Esophagus muscularis mucosa (tissue), 4 donors: ENCODE data around the gene BFSP2. TPM values are rescaled to one million over a fixed set of nuclear protein-coding genes. Genes with fewer than 3 reads are reported as not detected.

ENCODE experiments used
- DNase-seq: peaks from one replicate; pipeline ENCODE4 v3.0.0-alpha.2; 2017; ENCODE audit errors: extremely low spot score
- H3K27ac ChIP-seq, 4 donors: fragments of 200-600 bp; sonication (generic); replicated peaks in 1 of 4; 1 replicate in 3 of 4; 2 replicates in 1 of 4; pipeline ENCODE4 v1.5.1; 2016 to 2019; ENCODE audit warnings: mild to moderate bottlenecking in 1 of 4
- H3K27me3 ChIP-seq, 4 donors: fragments of 200-600 bp; sonication (generic); one replicate each; pipeline versions ENCODE4 v1.5.1 to v1.6.0; 2016 to 2019
- H3K36me3 ChIP-seq, 4 donors: fragments of 200-600 bp; sonication (generic); one replicate each; pipeline ENCODE4 v1.5.1; 2016 to 2019
- H3K4me1 ChIP-seq, 4 donors: fragments of 200-600 bp; sonication (generic); one replicate each; pipeline ENCODE4 v1.5.1; 2016 to 2019
- H3K4me3 ChIP-seq, 4 donors: fragments of 200-600 bp; sonication (generic); 1 replicate in 2 of 4; 2 replicates in 2 of 4; pipeline ENCODE4 v1.5.1; 2016 to 2019; ENCODE audit warnings: mild to moderate bottlenecking in 4 of 4, moderate library complexity in 1 of 4
- H3K9me3 ChIP-seq, 4 donors: fragments of 200-600 bp; sonication (generic); 1 replicate in 3 of 4; 2 replicates in 1 of 4; pipeline ENCODE4 v1.5.1; 2016 to 2019
- CTCF ChIP-seq, 3 experiments: fragments of 200-600 bp in 2 of 3; fragments of 450-650 bp in 1 of 3; sonication (generic) in 2 of 3; IDR thresholded peaks; one replicate each; pipeline ENCODE4 v1.5.1; 2017 to 2019; ENCODE audit warnings: antibody characterized with exemption in 3 of 3, mild to moderate bottlenecking in 2 of 3, moderate library complexity in 1 of 3
- EP300 ChIP-seq: sonication (generic); formaldehyde crosslinking; IDR thresholded peaks from one replicate; pipeline ENCODE4 v1.6.1; 2017; ENCODE audit warnings: antibody characterized with exemption
- POLR2A ChIP-seq: fragments of 450-650 bp; IDR thresholded peaks from one replicate; pipeline ENCODE4 v1.6.1; 2017; ENCODE audit warnings: antibody characterized with exemption, moderate library complexity, mild to moderate bottlenecking, low read depth
- POLR2AphosphoS5 ChIP-seq, 2 donors: sonication (generic); formaldehyde crosslinking; IDR thresholded peaks; one replicate each; pipeline ENCODE4 v1.6.1; 2017; ENCODE audit warnings: antibody characterized with exemption in 2 of 2
- WGBS: methylation state at CpG from one replicate; pipeline ENCODE4 v1.1.5; 2018; 5-methylcytosine and 5-hydroxymethylcytosine counted together
- intact Hi-C: fragments of 100-400 bp; cut with DNase I; formaldehyde crosslinking; loops from one replicate; pipeline ENCODE4 v1.15.1; 2023
- total RNA-seq, 4 donors: library from RNA; depleted of rRNA; stranded (reverse); fragments of >200 nt; gene quantifications; one replicate each; pipeline versions ENCODE4 v1.1.0 to v1.2.1, GENCODE V29; 2016

BFSP2 gene
- total RNA-seq, 4 donors from 2014 or later = not detected

GRCh38 chr3:133412183-133413132 lies 12.6 kb downstream of the BFSP2 start:
- Histone ChIP-seq H3K4me1 (peaks cover 0 to 17% (median 15%) of the 10 kb centered on the region in 4 donors), H3K4me3 (peak overlapping the region; percentile 22 to 37 (median 28)), H3K27ac (peak overlapping the region in 1 of 4 donors; percentile 51), H3K36me3 (no peaks in the 10 kb centered on the region), H3K27me3 (peaks cover 0 to 5% (median 0%) of the 10 kb centered on the region in 4 donors), H3K9me3 (no peaks in the 10 kb centered on the region)
- intact Hi-C loops = no loop called here
- WGBS = 71% methylated on average over 19 of the region's 26 CpGs
- TF ChIP-seq POLR2AphosphoS5 (IDR thresholded peaks at IDR 0.05) = no peak
- no peak for DNase-seq

GRCh38 chr3:133413161-133414020 lies 13.5 kb downstream of the BFSP2 start:
- Histone ChIP-seq H3K4me3 (peak overlapping the region; percentile 22 to 37 (median 28)), H3K27ac (peak overlapping the region in 3 of 4 donors; percentile 3 to 54 (median 51)), H3K36me3 (no peaks in the 10 kb centered on the region), H3K4me1 (peaks cover 0 to 17% (median 15%) of the 10 kb centered on the region in 4 donors), H3K27me3 (peaks cover 0 to 5% (median 0%) of the 10 kb centered on the region in 4 donors), H3K9me3 (no peaks in the 10 kb centered on the region)
- DNase-seq = no peak
- intact Hi-C loops = no loop called here
- TF ChIP-seq POLR2AphosphoS5 (IDR thresholded peaks at IDR 0.05) (no peak), CTCF (IDR thresholded peaks at IDR 0.05) (no peak), POLR2A (no peak), EP300 (no peak)
- 33% methylated on average over 17 of the region's 17 CpGs for WGBS

DNA sequence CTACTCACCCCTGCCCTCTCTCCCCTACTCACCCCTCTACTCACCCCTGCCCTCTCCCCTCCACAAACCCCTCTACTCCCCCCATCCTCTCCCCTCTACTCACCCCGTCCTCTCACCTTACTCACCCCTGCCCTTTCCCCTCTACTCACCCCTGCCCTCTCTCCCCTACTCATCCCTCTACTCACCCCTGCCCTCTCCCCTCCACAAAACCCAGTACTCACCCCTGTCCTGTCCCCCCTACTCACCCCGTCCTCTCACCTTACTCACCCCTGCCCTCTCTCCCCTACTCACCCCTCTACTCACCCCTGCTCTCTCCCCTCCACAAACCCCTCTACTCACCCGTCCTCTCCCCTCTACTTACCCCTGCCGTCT lies 14.2 kb downstream of the BFSP2 start:
- Histone ChIP-seq H3K9me3 (no peaks in the 10 kb centered on the region), H3K27ac (no peak overlapping the region), H3K27me3 (peaks cover 0 to 5% (median 0%) of the 10 kb centered on the region in 4 donors), H3K4me3 (no peak overlapping the region), H3K4me1 (peaks cover 0 to 17% (median 15%) of the 10 kb centered on the region in 4 donors), H3K36me3 (no peaks in the 10 kb centered on the region)
- WGBS = 91% methylated on average over 4 of the region's 4 CpGs
- no peak for DNase-seq
- no peak for TF ChIP-seq CTCF (IDR thresholded peaks at IDR 0.05)
- no peak for TF ChIP-seq EP300
- no peak for TF ChIP-seq POLR2AphosphoS5 (IDR thresholded peaks at IDR 0.05)
- TF ChIP-seq POLR2A = no peak
- intact Hi-C loops = no loop called here

- Histone ChIP-seq H3K9me3 (no peaks in the 10 kb centered on the region), H3K27ac (no peak overlapping the region), H3K4me1 (peaks cover 0 to 9% (median 7%) of the 10 kb centered on the region in 4 donors), H3K36me3 (no peaks in the 10 kb centered on the region), H3K27me3 (peaks cover 0 to 7% (median 0%) of the 10 kb centered on the region in 4 donors), H3K4me3 (no peak overlapping the region)
- intact Hi-C loops = no loop called here
- no peak for TF ChIP-seq CTCF (IDR thresholded peaks at IDR 0.05)
- no peak for TF ChIP-seq EP300
- no peak for TF ChIP-seq POLR2A
- no peak for TF ChIP-seq POLR2AphosphoS5 (IDR thresholded peaks at IDR 0.05)
- DNase-seq = no peak
- 70% methylated on average over 6 of the region's 7 CpGs for WGBS
These were observed 18.5 kb downstream of the BFSP2 start for GRCh38 chr3:133418361-133418760.
